K562 (cell line): Measurements from ENCODE around the gene RBM4B. TPM values are rescaled to one million over a fixed set of nuclear protein-coding genes. Genes with fewer than 3 reads are reported as not detected.
A peak's percentile ranks its signal among the peaks of the same experiment; 100 is the strongest.

Source experiments
- ARNT ChIP-seq, 2 experiments: fragments of 450-650 bp; IDR thresholded peaks; 2 replicates each; pipeline ENCODE4 v1.6.1; 2016; ENCODE audit warnings: mild to moderate bottlenecking in 1 of 2
- ATF1 ChIP-seq, 2 experiments: fragments of 450-650 bp in 1 of 2; IDR thresholded peaks; 2 replicates each; pipeline ENCODE4 v1.6.1; 2016; ENCODE audit warnings: missing compliant biosample characterization in 1 of 2, missing genetic modification characterization in 1 of 2
- CGGBP1 ChIP-seq: fragments of 250-450 bp; sonication (Bioruptor Pico); IDR thresholded peaks from 2 replicates; pipeline ENCODE4 v1.9.0; 2021; ENCODE audit warnings: mild to moderate bottlenecking
- CTCF ChIP-seq, 3 experiments: IDR thresholded peaks in 2 of 3; conservative IDR thresholded peaks in 1 of 3; 2 replicates each; pipeline ENCODE4 v1.5.1; 2011 to 2012; ENCODE audit warnings: low read length in 3 of 3, mild to moderate bottlenecking in 3 of 3, control low read depth in 2 of 3, improper control_type of control experiment in 1 of 3, inconsistent platforms in 1 of 3, low read depth in 1 of 3, mixed read lengths in 1 of 3, moderate library complexity in 1 of 3; ENCODE audit not compliant: insufficient read depth in 2 of 3
- CXXC5 ChIP-seq: fragments of 250-450 bp; sonication (Bioruptor Pico); IDR thresholded peaks from 2 replicates; pipeline ENCODE4 v1.8.0; 2022; ENCODE audit warnings: inconsistent platforms, mild to moderate bottlenecking, moderate library complexity
- FOXK2 ChIP-seq, 2 experiments: fragments of 450-650 bp; IDR thresholded peaks in 1 of 2; conservative IDR thresholded peaks in 1 of 2; 2 replicates each; pipeline ENCODE4 v1.6.1; 2016; ENCODE audit warnings: low read depth in 2 of 2, mild to moderate bottlenecking in 1 of 2
- HCFC1 ChIP-seq: IDR thresholded peaks from 2 replicates; pipeline ENCODE4 v1.6.1; 2012; ENCODE audit warnings: low read depth, low read length, improper control_type of control experiment
- POLR2G ChIP-seq: fragments of 200-400 bp; formaldehyde crosslinking; IDR thresholded peaks from 2 replicates; pipeline ENCODE4 v1.6.1; 2017; ENCODE audit warnings: low read depth, mild to moderate bottlenecking, antibody characterized with exemption, low read length, moderate library complexity
- PYGO2 ChIP-seq: fragments of 450-650 bp; IDR thresholded peaks from 2 replicates; pipeline ENCODE4 v1.6.1; 2016; ENCODE audit warnings: mild to moderate bottlenecking, missing genetic modification characterization, moderate library complexity, missing compliant biosample characterization
- RBBP5 ChIP-seq: fragments of 200-600 bp; sonication (generic); IDR thresholded peaks from 2 replicates; pipeline ENCODE4 v1.6.1; 2012; ENCODE audit warnings: borderline replicate concordance, mild to moderate bottlenecking, low read length, control low read depth, inconsistent platforms; ENCODE audit not compliant: insufficient read depth, poor library complexity, severe bottlenecking
- RERE ChIP-seq: sonication (generic); formaldehyde crosslinking; IDR thresholded peaks from 2 replicates; pipeline ENCODE4 v1.8.0; 2023; ENCODE audit warnings: missing genetic modification reagents, mild to moderate bottlenecking, borderline replicate concordance
- SAP30 ChIP-seq: fragments of 200-600 bp; sonication (generic); IDR thresholded peaks from 2 replicates; pipeline ENCODE4 v1.6.1; 2012; ENCODE audit warnings: borderline replicate concordance, low read depth, mild to moderate bottlenecking, moderate library complexity, low read length, control low read depth, inconsistent platforms; ENCODE audit not compliant: insufficient read depth, poor library complexity, severe bottlenecking
- SMARCA5 ChIP-seq: fragments of 450-650 bp; IDR thresholded peaks from 2 replicates; pipeline ENCODE4 v1.6.1; 2016
- TRIM24 ChIP-seq, 2 experiments: fragments of 450-650 bp; IDR thresholded peaks; 2 replicates each; pipeline ENCODE4 v1.6.1; 2016
- ZEB2 ChIP-seq: fragments of 450-650 bp; IDR thresholded peaks from 2 replicates; pipeline ENCODE4 v1.6.1; 2016
- ZNF263 ChIP-seq: sonication (generic); formaldehyde crosslinking; IDR thresholded peaks from 2 replicates; pipeline ENCODE4 v1.8.0; 2022; ENCODE audit warnings: mild to moderate bottlenecking, missing genetic modification reagents, borderline replicate concordance
- polyA plus RNA-seq, 8 experiments: library from polyadenylated mRNA; depleted of rRNA in 4 of 8; stranded (reverse) in 5 of 8; unstranded in 3 of 8; fragments of >200 nt; fragmentation: Nextera tagmentation in 2 of 8; fragmentation: Illumina TruSeq in 1 of 8; extraction: Ambion mirVana in 2 of 8; extraction: Trizol in 1 of 8; gene quantifications; 2 replicates each; pipeline versions ENCODE4 v1.2.1 to v1.2.3, GENCODE V29; 2011 to 2014; ENCODE audit warnings: inconsistent platforms in 1 of 8, missing spikeins in 1 of 8
- total RNA-seq, 7 experiments: library from RNA; depleted of rRNA in 6 of 7; stranded (reverse); fragments of >200 nt in 6 of 7; fragmentation: Illumina TruSeq in 2 of 7; extraction: Trizol in 2 of 7; gene quantifications; 2 replicates each; pipeline versions ENCODE4 v1.2.1 to v1.2.3, GENCODE V29; 2011 to 2021; ENCODE audit warnings: low replicate concordance in 1 of 7
- TF ChIP-seq, protein P1 (sequence below): fragments of 450-650 bp; formaldehyde crosslinking; conservative IDR thresholded peaks from 2 replicates; pipeline ENCODE4 v1.4.0; 2022; ENCODE audit warnings: mild to moderate bottlenecking, missing genetic modification characterization

Gene RBM4B
- total and polyA plus RNA-seq, 9 of the 15 experiments (the other 6 are each of a cell fraction or from before 2014, with no cell fraction given) = 14.6 to 39.9 (median 23.3) TPM

- TF ChIP-seq RBBP5 (peak; percentile 93), POLR2G (peak; percentile 96), FOXK2 (conservative IDR thresholded peaks at IDR 0.05 in 1 of 2, IDR thresholded peaks at IDR 0.05 in 1 of 2; ENCODE audit: low read depth in 2 of 2) (peak in 1 of 2 experiments; percentile 26; a peak in 1 of 4 replicates), PYGO2 (tag) (0 out of 2 replicates have a peak, but pooled peaks have one; percentile 26), SMARCA5 (no peak), ARNT (IDR thresholded peaks at IDR 0.05) (peak; percentile 37 to 57; a peak in 2 of 4 replicates), CGGBP1 (CRISPR knock-in tag) (0 out of 2 replicates have a peak, but pooled peaks have one; percentile 65), ZEB2 (0 out of 2 replicates have a peak, but pooled peaks have one; percentile 18), CXXC5 (peak; percentile 91), ATF1 (CRISPR knock-in tag; IDR thresholded peaks at IDR 0.05) (no peak), ATF1 (tag; IDR thresholded peaks at IDR 0.05) (peak; percentile 89), SAP30 (peak; percentile 63), RERE (no peak), CTCF (IDR thresholded peaks at IDR 0.05 in 2 of 3, conservative IDR thresholded peaks at IDR 0.05 in 1 of 3; ENCODE audit: insufficient read depth in 2 of 3, low read depth in 1 of 3, low read length in 3 of 3) (peak in 1 of 3 experiments; percentile 28; a peak in 1 of 6 replicates), ZNF263 (peak; percentile 24; the same call in 1 of the 2 replicates), TRIM24 (IDR thresholded peaks at IDR 0.05) (peak in 1 of 2 experiments; percentile 16; a peak in 1 of 4 replicates), HCFC1 (peak; percentile 48; the same call in 1 of the 2 replicates)
- TF ChIP-seq, protein P1, sequence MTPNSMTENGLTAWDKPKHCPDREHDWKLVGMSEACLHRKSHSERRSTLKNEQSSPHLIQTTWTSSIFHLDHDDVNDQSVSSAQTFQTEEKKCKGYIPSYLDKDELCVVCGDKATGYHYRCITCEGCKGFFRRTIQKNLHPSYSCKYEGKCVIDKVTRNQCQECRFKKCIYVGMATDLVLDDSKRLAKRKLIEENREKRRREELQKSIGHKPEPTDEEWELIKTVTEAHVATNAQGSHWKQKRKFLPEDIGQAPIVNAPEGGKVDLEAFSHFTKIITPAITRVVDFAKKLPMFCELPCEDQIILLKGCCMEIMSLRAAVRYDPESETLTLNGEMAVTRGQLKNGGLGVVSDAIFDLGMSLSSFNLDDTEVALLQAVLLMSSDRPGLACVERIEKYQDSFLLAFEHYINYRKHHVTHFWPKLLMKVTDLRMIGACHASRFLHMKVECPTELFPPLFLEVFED = peak; percentile 82
Observed at GRCh38 chr11:66638177-66639065, 39.3 kb downstream of the RBM4B start, which contains the start of gene RBM4 (continued).
